ENCODE data around the gene FGD3. TPM values are rescaled to one million over a fixed set of nuclear protein-coding genes. Genes with fewer than 3 reads are reported as not detected.
"Not testable (repeated sequence)": the region's sequence is repeated elsewhere in the genome, so short reads cannot be mapped to it uniquely, and the experiment has no call there.

Gene FGD3
- total and polyA plus RNA-seq, 4 donors = 6.1 to 45.9 (median 17.6) TPM

GRCh38 chr9:92990461-92990860 is 43.1 kb downstream of the FGD3 start:
- ATAC-seq (ENCODE audit: insufficient read depth, low FRiP score) (no peak), DNase-seq (no peak)
- TF ChIP-seq, protein P1, sequence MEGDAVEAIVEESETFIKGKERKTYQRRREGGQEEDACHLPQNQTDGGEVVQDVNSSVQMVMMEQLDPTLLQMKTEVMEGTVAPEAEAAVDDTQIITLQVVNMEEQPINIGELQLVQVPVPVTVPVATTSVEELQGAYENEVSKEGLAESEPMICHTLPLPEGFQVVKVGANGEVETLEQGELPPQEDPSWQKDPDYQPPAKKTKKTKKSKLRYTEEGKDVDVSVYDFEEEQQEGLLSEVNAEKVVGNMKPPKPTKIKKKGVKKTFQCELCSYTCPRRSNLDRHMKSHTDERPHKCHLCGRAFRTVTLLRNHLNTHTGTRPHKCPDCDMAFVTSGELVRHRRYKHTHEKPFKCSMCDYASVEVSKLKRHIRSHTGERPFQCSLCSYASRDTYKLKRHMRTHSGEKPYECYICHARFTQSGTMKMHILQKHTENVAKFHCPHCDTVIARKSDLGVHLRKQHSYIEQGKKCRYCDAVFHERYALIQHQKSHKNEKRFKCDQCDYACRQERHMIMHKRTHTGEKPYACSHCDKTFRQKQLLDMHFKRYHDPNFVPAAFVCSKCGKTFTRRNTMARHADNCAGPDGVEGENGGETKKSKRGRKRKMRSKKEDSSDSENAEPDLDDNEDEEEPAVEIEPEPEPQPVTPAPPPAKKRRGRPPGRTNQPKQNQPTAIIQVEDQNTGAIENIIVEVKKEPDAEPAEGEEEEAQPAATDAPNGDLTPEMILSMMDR (IDR thresholded peaks at IDR 0.05; ENCODE audit: control extremely low read depth, extremely low read depth) = no peak
- Histone ChIP-seq H3K9me3 (ENCODE audit: control insufficient read depth in 4 of 4, insufficient read depth in 3 of 4, low read length in 3 of 4) (peaks cover 0 to 3% (median 0%) of the 10 kb centered on the region in 4 donors), H3K4me1 (ENCODE audit: control insufficient read depth in 5 of 5, insufficient read depth in 5 of 5, low read length in 5 of 5) (peaks cover 0 to 3% (median 0%) of the 10 kb centered on the region in 5 donors), H3K27ac (ENCODE audit: low read depth in 1 of 2, low read length in 1 of 2) (no peak overlapping the region), H3K27me3 (ENCODE audit: control insufficient read depth in 3 of 3, insufficient read depth in 3 of 3, low read length in 2 of 3) (no peaks in the 10 kb centered on the region), H3K36me3 (ENCODE audit: control insufficient read depth in 4 of 4, insufficient read depth in 4 of 4, low read length in 4 of 4) (no peaks in the 10 kb centered on the region), H3K4me3 (no peak overlapping the region), H3K9ac (ENCODE audit: insufficient read depth in 1 of 2, low read length in 2 of 2) (no peak overlapping the region)
- WGBS, 2 donors = 94 to 96% methylated on average over 3 of the region's 3 CpGs

DNA sequence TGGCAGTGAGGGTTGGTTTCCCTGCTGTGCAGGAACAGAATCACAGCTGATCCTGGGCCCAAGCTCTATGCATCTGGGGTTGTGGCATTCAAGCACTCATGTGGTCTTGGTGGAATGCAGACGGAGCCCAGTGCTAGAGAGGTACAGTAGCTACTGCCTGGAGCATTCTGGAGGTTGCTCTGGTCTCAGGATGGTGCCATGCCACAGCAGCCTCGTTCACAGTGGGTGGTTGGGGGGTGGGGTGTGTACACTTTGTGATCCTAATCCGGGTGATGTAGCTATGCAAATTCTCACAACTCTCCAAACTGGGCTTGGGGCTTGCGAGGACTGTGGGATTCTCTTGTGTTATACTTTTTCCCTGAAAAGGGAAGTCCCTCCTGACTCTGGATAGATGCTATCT is 45.2 kb downstream of the FGD3 start:
- ATAC-seq (ENCODE audit: insufficient read depth, low FRiP score) = no peak
- H3K27me3 ChIP-seq (ENCODE audit: control insufficient read depth in 3 of 3, insufficient read depth in 3 of 3, low read length in 2 of 3) = no peaks in the 10 kb centered on the region
- whole genome bisulfite sequencing, 2 donors = 84 to 91% methylated on average over 4 of the region's 4 CpGs
- peaks cover 0 to 2% (median 0%) of the 10 kb centered on the region in 5 donors for H3K4me1 ChIP-seq (ENCODE audit: control insufficient read depth in 5 of 5, insufficient read depth in 5 of 5, low read length in 5 of 5)
- H3K36me3 ChIP-seq (ENCODE audit: control insufficient read depth in 4 of 4, insufficient read depth in 4 of 4, low read length in 4 of 4) = no peaks in the 10 kb centered on the region
- TF ChIP-seq, protein P1 (IDR thresholded peaks at IDR 0.05; ENCODE audit: control extremely low read depth, extremely low read depth) = no peak
- H3K4me3 ChIP-seq = no peak overlapping the region
- no peak overlapping the region for H3K9ac ChIP-seq (ENCODE audit: insufficient read depth in 1 of 2, low read length in 2 of 2)
- peaks cover 0 to 3% (median 0%) of the 10 kb centered on the region in 4 donors for H3K9me3 ChIP-seq (ENCODE audit: control insufficient read depth in 4 of 4, insufficient read depth in 3 of 4, low read length in 3 of 4)
- no peak for DNase-seq
- H3K27ac ChIP-seq (ENCODE audit: low read depth in 1 of 2, low read length in 1 of 2) = no peak overlapping the region

- not testable (repeated sequence) for H3K36me3 ChIP-seq (ENCODE audit: control insufficient read depth in 4 of 4, insufficient read depth in 4 of 4, low read length in 4 of 4); ATAC-seq (ENCODE audit: insufficient read depth, low FRiP score); H3K4me1 ChIP-seq (ENCODE audit: control insufficient read depth in 5 of 5, insufficient read depth in 5 of 5, low read length in 5 of 5); H3K4me3 ChIP-seq; DNase-seq; H3K9me3 ChIP-seq (ENCODE audit: control insufficient read depth in 4 of 4, insufficient read depth in 3 of 4, low read length in 3 of 4); H3K9ac ChIP-seq (ENCODE audit: insufficient read depth in 1 of 2, low read length in 2 of 2); H3K27ac ChIP-seq (ENCODE audit: low read depth in 1 of 2, low read length in 1 of 2); H3K27me3 ChIP-seq (ENCODE audit: control insufficient read depth in 3 of 3, insufficient read depth in 3 of 3, low read length in 2 of 3)
- 92 to 93% methylated on average over 10 of the region's 10 CpGs for WGBS, 2 donors
Observed at GRCh38 chr9:92998871-92999270, 51.5 kb downstream of the FGD3 start.

GRCh38 chr9:93001031-93001430 is 53.7 kb downstream of the FGD3 start:
- TF ChIP-seq, protein P1 (IDR thresholded peaks at IDR 0.05; ENCODE audit: control extremely low read depth, extremely low read depth) = no peak
- ATAC-seq (ENCODE audit: insufficient read depth, low FRiP score) (no peak), DNase-seq (no peak)
- H3K36me3 ChIP-seq (ENCODE audit: control insufficient read depth in 4 of 4, insufficient read depth in 4 of 4, low read length in 4 of 4) = peaks cover 0 to 5% (median 0%) of the 10 kb centered on the region in 4 donors
- no peaks in the 10 kb centered on the region for H3K27me3 ChIP-seq (ENCODE audit: control insufficient read depth in 3 of 3, insufficient read depth in 3 of 3, low read length in 2 of 3)
- no peak overlapping the region for H3K9ac ChIP-seq (ENCODE audit: insufficient read depth in 1 of 2, low read length in 2 of 2)
- peaks cover 0 to 2% (median 0%) of the 10 kb centered on the region in 4 donors for H3K9me3 ChIP-seq (ENCODE audit: control insufficient read depth in 4 of 4, insufficient read depth in 3 of 4, low read length in 3 of 4)
- H3K4me1 ChIP-seq (ENCODE audit: control insufficient read depth in 5 of 5, insufficient read depth in 5 of 5, low read length in 5 of 5) = no peaks in the 10 kb centered on the region
- 79 to 83% methylated on average over 2 of the region's 2 CpGs for WGBS, 2 donors
- no peak overlapping the region for H3K4me3 ChIP-seq
- no peak overlapping the region for H3K27ac ChIP-seq (ENCODE audit: low read depth in 1 of 2, low read length in 1 of 2)

Measured in lung (tissue), 12 donors.